Left ventricle myocardium inferior (tissue), 1 donor: Measurements from ENCODE around the gene ZBTB44. TPM values are rescaled to one million over a fixed set of nuclear protein-coding genes. Genes with fewer than 3 reads are reported as not detected.

Source experiments
- DNase-seq: peaks from one replicate; pipeline ENCODE4 v3.0.0-alpha.2; 2020
- H3K27ac ChIP-seq: fragments of 200-600 bp; replicated peaks from 2 replicates; pipeline ENCODE4 v1.8.0; 2021
- H3K27me3 ChIP-seq: fragments of 200-600 bp; 2 replicates; pipeline ENCODE4 v1.8.0; 2021; ENCODE audit warnings: low read depth
- H3K36me3 ChIP-seq: fragments of 200-600 bp; 2 replicates; pipeline ENCODE4 v1.8.0; 2021
- H3K4me1 ChIP-seq: fragments of 200-600 bp; 2 replicates; pipeline ENCODE4 v1.8.0; 2021
- H3K4me3 ChIP-seq: fragments of 200-600 bp; 2 replicates; pipeline ENCODE4 v1.8.0; 2021; ENCODE audit warnings: mild to moderate bottlenecking, moderate library complexity
- H3K9me3 ChIP-seq: fragments of 200-600 bp; replicated peaks from 2 replicates; pipeline ENCODE4 v1.8.0; 2021
- CTCF ChIP-seq: fragments of 200-600 bp; IDR thresholded peaks from 2 replicates; pipeline ENCODE4 v1.8.0; 2021; ENCODE audit warnings: antibody characterized with exemption, mild to moderate bottlenecking, borderline replicate concordance
- intact Hi-C: fragments of 100-400 bp; cut with micrococcal nuclease; formaldehyde crosslinking; loops from one replicate; pipeline ENCODE4 v1.11.0; 2022
- total RNA-seq: library from RNA; stranded (reverse); fragmentation: NEBNext Ultra II Directional; extraction: Animal tissue kit (Norgen Biotek cat#: 25700); gene quantifications from one replicate; pipeline ENCODE4 v1.2.1, GENCODE V29; 2021
- donor health status: DM: no; HTN: yes; CAD: no; lungs with severe emphysema.

Gene ZBTB44
- total RNA-seq, 1 donor from 2014 or later: 40.5 TPM

- DNase-seq: no peak
- Histone ChIP-seq H3K27me3 (peaks cover 9% of the 10 kb centered on the region), H3K9me3 (no peaks in the 10 kb centered on the region), H3K4me3 (no peak overlapping the region), H3K36me3 (no peaks in the 10 kb centered on the region), H3K27ac (no peak overlapping the region), H3K4me1 (peaks cover 6% of the 10 kb centered on the region)
- intact Hi-C loops: no loop called here
- TF ChIP-seq CTCF: no peak
These were observed 106.2 kb downstream of the ZBTB44 start for GRCh38 chr11:130208241-130209127.

DNA sequence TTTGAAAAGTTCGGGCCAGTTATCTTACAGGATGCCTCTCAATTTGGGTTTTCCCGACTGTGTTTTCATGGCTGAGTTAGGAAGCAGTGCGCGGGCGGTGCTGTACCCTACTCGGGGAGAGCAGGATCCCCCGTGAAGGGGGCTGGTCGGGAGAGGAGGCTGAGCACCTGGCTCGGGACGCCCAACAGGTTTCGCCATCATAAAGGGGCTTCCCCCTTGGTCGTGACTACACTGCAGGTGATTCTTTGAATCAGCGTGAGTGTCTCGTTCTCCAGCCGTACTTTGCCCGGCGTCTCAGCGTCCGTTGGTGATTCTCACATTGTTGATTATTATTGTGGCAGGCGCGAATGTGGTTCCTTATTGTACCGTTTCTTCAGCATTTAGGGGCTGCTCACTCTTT, 108.6 kb downstream of the ZBTB44 start:
- Histone ChIP-seq H3K27ac (no peak overlapping the region), H3K27me3 (no peaks in the 10 kb centered on the region), H3K36me3 (no peaks in the 10 kb centered on the region), H3K4me3 (no peak overlapping the region), H3K4me1 (no peaks in the 10 kb centered on the region), H3K9me3 (no peaks in the 10 kb centered on the region)
- intact Hi-C loops: no loop called here
- DNase-seq: no peak
- no peak for TF ChIP-seq CTCF

DNA sequence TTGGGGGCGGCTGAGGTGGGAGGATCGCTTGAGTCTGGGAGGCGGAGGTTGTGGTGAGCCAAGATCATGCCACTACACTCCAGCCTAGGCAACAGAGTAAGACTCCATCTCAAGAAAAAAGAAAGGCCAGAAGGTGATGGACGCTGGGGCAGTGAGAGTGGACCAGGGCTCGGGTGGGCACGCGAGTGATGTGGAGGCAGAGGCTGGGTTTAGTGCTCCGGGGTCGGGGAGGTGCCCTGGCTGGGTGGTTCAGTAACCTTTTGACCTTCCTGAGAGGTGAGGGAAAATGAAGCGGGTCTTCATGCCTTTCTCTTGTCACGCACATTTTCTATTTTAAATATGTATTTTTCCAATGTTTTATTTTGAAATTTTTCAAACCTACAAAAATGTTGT, 110.0 kb downstream of the ZBTB44 start:
- no peak for DNase-seq
- Histone ChIP-seq H3K9me3 (no peaks in the 10 kb centered on the region), H3K4me3 (no peak overlapping the region), H3K4me1 (no peaks in the 10 kb centered on the region), H3K27ac (no peak overlapping the region), H3K27me3 (no peaks in the 10 kb centered on the region), H3K36me3 (no peaks in the 10 kb centered on the region)
- no peak for TF ChIP-seq CTCF
- intact Hi-C loops: no loop called here

- no peaks in the 10 kb centered on the region for H3K4me1 ChIP-seq
- no peak overlapping the region for H3K4me3 ChIP-seq
- intact Hi-C loops: no loop called here
- no peaks in the 10 kb centered on the region for H3K27me3 ChIP-seq
- H3K36me3 ChIP-seq: no peaks in the 10 kb centered on the region
- H3K27ac ChIP-seq: no peak overlapping the region
- TF ChIP-seq CTCF: no peak
- DNase-seq: no peak
- H3K9me3 ChIP-seq: no peaks in the 10 kb centered on the region
These were observed 110.7 kb downstream of the ZBTB44 start for GRCh38 chr11:130203766-130204702.

DNA sequence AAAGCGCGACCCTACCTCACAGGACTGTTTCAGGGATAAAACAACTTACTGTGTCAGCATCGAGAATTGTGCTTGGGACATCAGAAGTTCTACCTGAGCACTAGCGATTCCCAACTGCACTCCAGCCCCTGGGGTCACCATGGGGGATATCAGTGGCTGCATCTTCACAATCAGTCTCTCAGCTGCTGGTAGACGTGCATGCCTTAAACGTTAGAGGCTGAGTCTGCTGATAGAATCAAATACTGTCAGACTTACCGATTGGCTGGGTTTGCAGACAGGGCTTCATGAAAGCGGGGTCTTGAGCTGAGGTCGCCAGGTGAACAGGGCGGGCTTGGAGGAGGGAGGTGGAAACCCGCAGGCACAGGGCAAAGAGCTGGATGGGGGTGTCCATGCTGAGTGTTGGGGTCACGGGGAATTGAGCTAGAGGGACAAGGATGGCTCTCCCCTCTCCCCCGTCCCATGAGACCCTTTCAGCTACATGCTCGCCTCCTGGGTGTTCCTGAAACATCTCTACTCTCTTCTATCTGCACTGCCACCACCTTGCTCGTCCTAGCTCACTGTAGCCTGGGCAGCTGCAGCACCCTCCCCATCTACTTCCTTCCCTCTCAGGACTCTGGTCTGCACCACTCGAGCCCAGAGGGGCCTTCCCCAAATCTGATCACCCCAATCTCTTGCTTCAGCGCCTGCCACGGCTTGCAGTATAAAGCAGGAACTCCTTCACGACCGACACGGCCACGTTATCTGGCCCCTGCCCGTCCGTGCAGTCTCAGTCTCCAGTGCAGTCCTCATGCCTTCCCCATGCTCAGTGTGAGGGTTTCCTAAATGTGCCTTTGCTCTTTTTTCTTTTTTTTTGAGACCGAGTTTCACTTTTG, 111.7 kb downstream of the ZBTB44 start:
- intact Hi-C loops: no loop called here
- no peaks in the 10 kb centered on the region for H3K9me3 ChIP-seq

More for the DNA sequence above, 111.7 kb downstream of the ZBTB44 start:
- Histone ChIP-seq H3K4me3 (no peak overlapping the region), H3K27me3 (no peaks in the 10 kb centered on the region), H3K4me1 (no peaks in the 10 kb centered on the region), H3K27ac (no peak overlapping the region), H3K36me3 (no peaks in the 10 kb centered on the region)
- no peak for TF ChIP-seq CTCF
- no peak for DNase-seq
